GM19438 (cell line): ENCODE data around the gene MATN1.

Experiments
- ATAC-seq: cut with Tn5 transposase; IDR thresholded peaks from one replicate; pipeline ENCODE4 v1.9.1; 2021; ENCODE audit warnings: low read depth; ENCODE audit not compliant: unreplicated experiment

MATN1 gene

DNA sequence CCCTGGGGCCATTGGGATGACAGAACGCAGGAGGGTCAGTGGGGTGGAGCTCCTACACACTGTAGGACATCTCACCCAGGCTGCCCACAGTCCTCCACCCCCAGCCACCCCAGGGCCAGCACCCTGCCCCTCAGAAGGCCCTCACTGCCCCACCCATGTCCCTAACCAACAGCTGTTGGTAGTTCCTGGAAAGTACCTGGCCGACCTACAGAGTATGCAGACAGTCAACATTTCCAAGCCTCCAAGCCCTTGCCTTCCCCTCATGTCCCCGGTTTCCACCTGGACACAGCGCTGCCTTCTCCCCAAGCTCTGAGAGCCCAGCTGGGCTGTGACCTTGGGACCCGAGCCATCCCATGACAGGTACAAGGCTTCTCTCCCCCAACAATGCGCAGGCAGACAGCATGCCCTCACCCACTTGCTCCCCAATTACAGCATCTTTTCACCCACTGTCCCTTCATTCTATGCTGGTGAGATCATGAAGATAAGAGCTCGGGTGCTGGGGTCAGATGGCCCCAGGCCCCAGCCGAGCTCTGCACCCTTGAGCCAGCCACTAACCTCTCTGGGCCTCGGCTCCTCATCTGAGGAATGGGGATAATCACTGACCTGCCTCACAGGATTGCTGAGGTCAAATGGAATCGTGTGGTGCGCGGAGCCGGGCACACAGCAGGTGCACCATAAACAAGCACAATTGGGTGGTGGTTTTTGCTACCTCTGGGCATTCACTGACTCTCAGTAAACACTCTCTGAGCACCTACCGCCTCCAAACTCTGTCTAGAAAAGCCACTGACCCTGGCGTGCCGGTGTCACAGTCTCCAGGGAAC, 23.0 kb upstream of the MATN1 start:
- no peak for ATAC-seq

DNA sequence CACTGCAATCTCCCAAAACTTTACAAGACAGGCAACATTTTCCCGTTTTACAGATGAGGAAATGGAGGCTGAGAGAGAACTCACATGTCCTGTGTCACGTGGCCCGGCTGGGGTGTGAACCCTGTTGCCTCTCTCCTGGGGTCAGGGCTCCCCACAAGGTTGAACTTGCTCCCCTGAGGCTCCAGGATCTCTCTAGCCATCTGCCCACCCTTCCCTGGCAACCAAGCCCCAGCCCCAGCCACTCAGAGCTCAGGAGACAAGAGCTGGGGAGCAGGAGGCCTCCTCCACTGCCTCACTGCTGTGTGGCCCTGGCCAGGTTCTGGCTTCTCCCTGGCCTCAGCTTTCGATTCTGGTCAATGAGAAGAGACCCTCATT, 22.4 kb upstream of the MATN1 start:
- no peak for ATAC-seq

DNA sequence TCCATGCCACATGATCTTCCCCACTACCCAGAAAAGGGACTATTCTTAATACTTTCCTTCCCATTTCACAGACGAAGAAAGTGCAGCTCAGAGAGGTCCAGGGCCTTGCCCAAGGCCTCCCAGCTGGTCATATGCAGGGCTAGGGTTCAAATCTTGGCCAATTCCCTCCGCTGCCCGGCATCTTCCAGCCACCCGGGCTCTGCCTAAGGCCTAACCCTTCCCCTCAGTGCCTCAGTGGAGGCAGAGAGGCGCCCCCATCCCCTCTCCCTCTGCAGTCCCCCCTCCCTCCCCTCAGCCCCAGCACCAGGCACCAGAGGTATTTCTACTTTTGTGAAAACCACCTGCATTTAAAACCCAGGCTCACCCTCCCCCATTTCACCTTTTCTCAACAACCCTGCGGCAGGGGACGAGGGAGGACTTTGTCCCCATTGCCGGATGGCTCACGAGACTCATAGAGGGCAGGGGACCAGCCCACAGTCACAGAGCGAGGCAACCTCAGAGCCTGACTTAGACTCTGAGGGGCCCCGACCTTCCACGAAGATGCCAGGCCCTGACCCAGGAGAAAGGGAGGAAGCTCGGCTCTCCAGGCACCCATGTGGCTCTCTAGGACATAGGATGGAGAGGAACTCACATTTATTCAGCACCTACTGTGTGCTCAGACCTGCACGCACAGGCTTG, 21.9 kb upstream of the MATN1 start:
- ATAC-seq: no peak

GRCh38 chr1:30744060-30744756, 20.8 kb upstream of the MATN1 start:
- ATAC-seq: no peak

DNA sequence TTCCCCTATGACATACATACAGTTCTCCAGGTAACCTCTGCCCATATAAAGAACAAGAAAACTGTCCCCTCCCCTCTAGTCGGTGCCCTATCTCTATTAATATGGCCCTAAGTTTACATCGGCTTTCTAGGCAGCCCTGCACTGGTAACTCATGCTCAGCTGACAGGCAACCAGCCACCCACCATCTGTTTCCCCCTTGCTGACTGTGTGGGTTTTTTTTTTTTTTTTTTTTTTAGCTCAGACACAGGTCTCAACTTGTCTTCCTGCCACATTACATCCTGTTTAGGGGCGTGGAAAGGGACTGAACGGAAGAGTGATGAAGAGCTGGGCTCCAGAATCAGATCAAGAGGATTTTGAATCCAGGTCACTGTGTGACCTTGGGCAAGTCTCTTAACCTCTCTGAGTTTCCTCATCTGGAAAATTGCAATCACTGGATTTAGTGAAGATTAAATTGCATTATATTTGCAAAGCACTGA, 20.2 kb upstream of the MATN1 start:
- no peak for ATAC-seq

DNA sequence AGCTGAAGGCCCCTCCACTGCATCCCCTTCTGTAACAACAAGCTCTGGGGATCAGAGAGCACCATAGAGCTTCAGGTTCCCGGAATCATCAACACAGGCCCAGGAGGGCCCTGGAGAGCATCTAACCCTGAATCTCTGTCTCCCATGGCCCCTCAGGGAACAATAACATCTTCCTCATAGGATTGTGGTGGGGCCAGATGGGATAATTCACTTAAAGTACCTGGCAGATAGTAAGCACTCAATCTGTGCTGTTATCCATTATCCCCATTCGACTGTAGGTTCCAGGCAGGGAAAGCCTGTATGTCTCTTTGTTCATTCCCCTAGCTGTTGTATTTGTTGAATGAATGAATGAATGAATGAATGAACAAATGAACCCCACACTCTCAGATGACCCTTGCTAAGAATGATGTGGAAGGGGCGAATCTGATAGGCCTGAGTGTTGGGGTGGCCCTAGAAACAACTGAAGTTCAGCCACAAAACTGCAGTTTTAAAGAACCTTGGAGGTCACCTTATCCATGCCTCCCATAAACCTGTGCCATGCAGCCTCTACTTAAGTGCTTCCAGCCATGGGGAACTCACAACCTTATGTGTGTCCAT, 19.7 kb upstream of the MATN1 start:
- ATAC-seq: no peak

- ATAC-seq: no peak
These were observed 19.0 kb upstream of the MATN1 start for GRCh38 chr1:30742300-30742962.

GRCh38 chr1:30741239-30741894, 18.0 kb upstream of the MATN1 start:
- no peak for ATAC-seq

GRCh38 chr1:30740251-30741238, 17.2 kb upstream of the MATN1 start:
- no peak for ATAC-seq

DNA sequence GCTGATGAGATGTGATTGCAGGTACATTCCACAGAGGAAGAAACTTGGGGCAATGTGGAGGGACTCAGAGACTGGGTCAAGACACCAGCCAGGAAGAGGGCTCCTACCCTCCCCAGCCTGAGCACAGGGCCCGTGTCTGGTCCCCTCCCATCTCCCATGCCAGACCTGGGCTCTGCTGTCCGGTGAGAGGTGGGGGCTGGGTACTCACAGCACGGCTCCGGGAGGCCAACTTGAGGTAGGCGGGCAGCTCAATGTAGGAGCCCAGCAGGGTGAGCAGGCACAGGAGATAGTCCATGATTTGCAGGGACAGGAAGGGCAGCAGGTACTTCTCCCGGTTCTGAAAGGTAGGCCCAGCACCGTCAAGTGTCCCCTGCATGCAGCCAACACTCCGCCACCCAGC, 16.2 kb upstream of the MATN1 start:
- no peak for ATAC-seq

GRCh38 chr1:30738715-30739559, 15.6 kb upstream of the MATN1 start:
- no peak for ATAC-seq

DNA sequence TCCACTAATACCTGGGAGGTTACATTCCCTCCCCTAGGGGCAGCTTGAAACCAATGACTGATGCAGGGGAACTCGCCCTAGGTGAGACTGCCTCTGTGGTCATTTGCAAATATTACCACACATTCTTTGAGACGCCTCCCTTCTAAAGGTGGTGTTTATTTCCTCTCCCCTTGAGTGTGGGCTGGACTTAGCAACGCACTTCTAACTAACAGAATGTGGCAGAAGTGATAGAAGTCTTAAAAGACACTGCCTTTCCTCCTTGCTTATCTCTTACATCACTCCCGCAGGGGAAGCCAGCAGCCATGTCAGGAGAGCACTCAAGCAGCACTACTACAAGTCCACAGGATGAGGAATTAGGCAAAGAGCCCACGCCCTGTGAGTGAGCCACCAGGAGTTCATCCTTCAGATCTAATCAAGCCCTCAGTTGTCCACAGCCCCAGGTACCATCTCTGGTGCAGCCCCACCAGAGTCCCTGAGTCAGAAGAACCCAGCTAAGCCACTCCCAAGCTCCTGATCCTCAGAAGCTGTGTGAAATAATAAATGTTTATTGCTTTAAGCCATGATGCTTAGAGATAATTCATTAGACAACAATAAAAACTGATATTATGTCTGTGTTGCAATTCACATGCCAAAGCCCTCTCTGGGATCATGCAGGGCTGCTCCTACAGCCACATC, 14.8 kb upstream of the MATN1 start:
- no peak for ATAC-seq

- no peak for ATAC-seq
These were observed 14.1 kb upstream of the MATN1 start for GRCh38 chr1:30737357-30738039.

DNA sequence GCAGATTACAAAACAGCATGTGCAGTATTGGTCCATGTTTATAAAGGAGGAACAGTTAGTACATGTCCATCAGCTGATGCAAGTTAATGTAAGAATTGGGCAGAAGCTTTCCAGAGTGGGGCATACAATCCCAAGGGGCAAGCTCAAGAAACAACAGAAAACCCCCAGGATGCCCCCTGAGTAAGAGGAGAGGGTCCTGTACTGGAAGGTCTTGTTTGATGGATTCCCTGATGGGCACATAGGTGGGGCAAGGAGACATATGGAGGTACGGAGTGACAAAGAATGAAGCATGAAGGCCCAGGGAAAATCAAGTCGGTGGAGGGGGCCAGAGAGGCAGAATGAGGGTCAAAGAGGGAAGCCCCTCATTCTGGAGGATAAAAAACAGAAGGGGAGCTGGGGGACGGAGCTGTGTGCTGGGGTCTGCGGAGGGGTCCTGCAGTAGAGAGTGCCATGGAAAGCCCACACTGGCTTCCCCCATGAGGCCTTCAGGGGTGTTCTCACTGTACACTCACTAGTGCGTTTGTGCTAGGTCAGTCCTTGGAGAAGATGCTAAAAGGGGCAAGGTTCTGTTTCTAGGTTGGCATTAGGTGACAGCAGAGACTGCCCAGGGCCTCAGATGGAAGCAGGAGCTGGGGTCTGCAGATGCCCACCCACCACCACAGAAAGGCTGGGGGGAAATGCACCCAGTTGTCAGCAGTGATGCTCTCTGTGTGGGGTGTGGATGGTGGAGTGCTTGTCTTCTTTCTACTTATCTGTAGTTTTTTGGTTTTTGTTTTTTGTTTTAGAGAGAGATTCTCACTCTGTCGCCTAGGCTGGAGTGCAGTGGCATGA, 12.5 kb upstream of the MATN1 start:
- no peak for ATAC-seq

GRCh38 chr1:30735124-30735523, 11.7 kb upstream of the MATN1 start:
- ATAC-seq: no peak

DNA sequence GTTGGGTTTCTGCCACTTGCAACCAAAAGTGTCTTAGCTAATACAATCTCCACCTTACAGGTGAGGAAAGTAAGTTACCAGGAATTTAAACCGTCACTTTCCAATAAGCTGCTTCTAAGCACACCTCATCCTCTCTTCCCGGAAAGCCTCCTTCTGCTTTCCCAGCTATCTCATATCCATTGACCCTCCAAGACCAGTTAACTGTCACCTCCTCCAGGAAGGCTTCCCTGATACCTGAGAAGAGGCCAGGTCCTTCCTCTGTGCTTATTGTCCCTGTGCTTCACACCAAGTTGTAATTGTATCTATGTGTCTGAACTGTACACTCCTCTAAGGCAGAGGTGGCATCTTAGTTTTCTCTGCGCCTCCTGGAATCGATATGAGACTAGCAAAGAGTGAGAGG, 11.2 kb upstream of the MATN1 start:
- no peak for ATAC-seq
